ENCODE data around the gene SHANK1.
"Not testable (repeated sequence)": the region's sequence is repeated elsewhere in the genome, so short reads cannot be mapped to it uniquely, and the experiment has no call there.

Gene SHANK1

DNA sequence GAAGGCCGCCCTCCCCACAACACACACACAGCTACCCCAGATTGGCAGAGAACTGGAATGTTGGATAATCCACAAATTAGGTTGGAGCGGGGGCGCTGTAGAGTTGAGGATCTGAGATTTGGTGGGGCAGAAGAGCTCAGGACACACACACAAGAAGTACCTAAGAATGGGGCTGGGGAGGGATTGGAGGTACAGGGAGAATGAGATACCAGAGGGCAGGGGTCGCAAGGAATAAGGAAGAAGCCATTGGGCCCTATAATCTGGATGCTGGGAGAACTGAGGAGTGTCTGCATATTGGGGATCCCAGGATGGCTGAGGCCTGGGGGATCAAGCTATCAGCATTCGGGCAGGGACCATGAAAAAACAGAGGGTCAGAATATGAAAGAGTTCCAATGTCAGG lies 91.5 kb downstream of the SHANK1 start:
- no peak overlapping the region for H3K4me3 ChIP-seq (ENCODE audit: low read depth, low read length)
- TF ChIP-seq CTCF (IDR thresholded peaks at IDR 0.05; ENCODE audit: borderline replicate concordance, insufficient read depth, low read depth, low read length): no peak

DNA sequence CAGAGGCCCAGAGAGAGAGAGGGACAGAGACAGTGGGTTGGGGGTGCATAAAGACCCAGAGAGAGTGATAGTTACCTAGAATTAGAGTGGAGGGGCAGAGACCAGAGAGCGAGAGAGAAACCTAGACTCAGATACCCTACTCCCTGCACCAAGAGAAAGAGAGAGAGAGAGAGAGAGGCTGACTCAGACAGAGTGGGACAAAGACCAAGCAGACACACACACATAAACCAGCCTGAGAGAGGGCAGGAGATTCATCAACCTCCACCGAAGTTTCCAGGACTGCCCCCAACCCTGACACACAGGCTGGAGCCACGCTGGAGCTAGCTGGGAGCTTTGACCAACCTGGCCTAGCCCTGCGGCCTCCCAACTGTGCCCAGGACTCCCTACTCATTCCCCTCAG lies 92.8 kb downstream of the SHANK1 start:
- no peak for TF ChIP-seq CTCF (IDR thresholded peaks at IDR 0.05; ENCODE audit: borderline replicate concordance, insufficient read depth, low read depth, low read length)

DNA sequence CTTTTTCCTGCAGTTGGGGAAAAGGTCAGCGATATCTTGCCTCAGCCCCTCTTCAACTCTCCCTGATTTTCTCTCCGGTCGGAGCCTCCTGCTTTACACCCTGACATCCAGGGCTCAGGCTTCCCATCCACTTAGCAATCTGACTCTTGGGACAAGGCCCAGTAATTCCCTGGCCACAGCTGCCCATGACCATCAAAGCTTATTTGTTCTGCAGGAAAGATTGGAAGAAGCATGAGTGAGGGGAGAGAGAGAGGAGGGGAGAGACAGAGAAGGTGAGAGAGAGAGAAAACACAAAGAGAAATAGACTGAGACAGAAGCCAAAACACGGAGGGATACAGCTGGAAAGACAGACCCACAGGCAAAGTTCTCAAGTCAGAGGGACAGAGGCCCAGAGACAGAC lies 93.6 kb downstream of the SHANK1 start:
- no peak for TF ChIP-seq CTCF (IDR thresholded peaks at IDR 0.05; ENCODE audit: borderline replicate concordance, insufficient read depth, low read depth, low read length)

More for the DNA sequence above, 92.8 kb downstream of the SHANK1 start:
- no peak overlapping the region for H3K4me3 ChIP-seq (ENCODE audit: low read depth, low read length)

GRCh38 chr19:50624949-50625600 lies 94.5 kb downstream of the SHANK1 start:
- no peak overlapping the region for H3K4me3 ChIP-seq (ENCODE audit: low read depth, low read length)
- TF ChIP-seq CTCF (IDR thresholded peaks at IDR 0.05; ENCODE audit: borderline replicate concordance, insufficient read depth, low read depth, low read length): no peak

More for the DNA sequence above, 93.6 kb downstream of the SHANK1 start:
- H3K4me3 ChIP-seq (ENCODE audit: low read depth, low read length): no peak overlapping the region

- H3K4me3 ChIP-seq (ENCODE audit: low read depth, low read length): not testable (repeated sequence)
Measured at GRCh38 chr19:50620394-50620906, 99.2 kb downstream of the SHANK1 start.

GRCh38 chr19:50619184-50619583 lies 100.4 kb downstream of the SHANK1 start:
- H3K4me3 ChIP-seq (ENCODE audit: low read depth, low read length): not testable (repeated sequence)

GRCh38 chr19:50618379-50618778 lies 101.2 kb downstream of the SHANK1 start:
- not testable (repeated sequence) for H3K4me3 ChIP-seq (ENCODE audit: low read depth, low read length)

DNA sequence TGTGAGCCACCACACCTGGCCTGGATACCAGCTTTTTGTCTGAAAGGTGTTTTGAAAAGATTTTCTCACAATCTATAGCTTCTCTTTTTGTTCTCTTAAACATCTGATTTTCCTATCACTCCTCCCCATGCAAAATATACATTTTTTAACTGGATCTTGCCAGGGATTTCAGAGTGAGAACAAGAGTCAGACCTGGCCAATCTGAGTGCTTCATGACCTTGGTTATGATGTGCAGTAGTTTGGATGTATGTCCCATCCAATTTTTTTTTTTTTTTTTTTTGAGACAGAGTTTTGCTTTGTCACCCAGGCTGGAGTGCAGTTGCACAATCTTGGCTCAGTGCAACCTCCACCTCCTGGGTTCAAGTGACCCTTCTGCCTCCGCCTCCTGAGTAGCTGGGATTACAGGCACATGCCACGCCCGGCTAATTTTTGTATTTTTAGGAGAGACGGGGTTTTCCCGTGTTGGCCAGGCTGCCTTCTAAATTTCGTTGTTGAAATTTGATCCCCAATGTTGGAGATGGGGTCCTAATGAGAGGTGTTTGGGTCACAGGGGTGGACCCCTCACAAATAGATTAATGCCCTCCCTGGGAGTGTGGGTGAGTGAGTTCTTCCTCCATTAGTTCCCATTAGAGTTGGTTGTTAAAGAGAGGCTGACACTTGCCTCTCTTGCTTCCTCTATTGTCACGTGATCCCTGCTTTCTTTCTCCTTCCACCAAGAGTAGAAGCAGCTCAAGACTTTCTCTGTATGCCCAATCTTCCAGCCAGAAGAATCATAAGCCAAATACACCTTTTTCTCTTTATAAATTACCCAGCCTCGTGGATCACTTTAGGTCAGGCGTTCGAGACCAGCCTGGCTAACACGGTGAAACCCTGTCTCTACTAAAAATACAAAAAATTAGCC lies 106.8 kb downstream of the SHANK1 start:
- not testable (repeated sequence) for H3K4me3 ChIP-seq (ENCODE audit: low read depth, low read length)
